GM21528 (cell line): ENCODE data around the gene KCTD20.

Experiments
- ATAC-seq: cut with Tn5 transposase; IDR thresholded peaks from one replicate; pipeline ENCODE4 v1.9.1; 2021; ENCODE audit warnings: mild to moderate bottlenecking, moderate library complexity; ENCODE audit not compliant: unreplicated experiment, low FRiP score

The KCTD20 gene

GRCh38 chr6:36491378-36491965 is 48.7 kb downstream of the KCTD20 start:
- ATAC-seq: no peak

GRCh38 chr6:36492092-36492491 is 49.3 kb downstream of the KCTD20 start:
- ATAC-seq: no peak

DNA sequence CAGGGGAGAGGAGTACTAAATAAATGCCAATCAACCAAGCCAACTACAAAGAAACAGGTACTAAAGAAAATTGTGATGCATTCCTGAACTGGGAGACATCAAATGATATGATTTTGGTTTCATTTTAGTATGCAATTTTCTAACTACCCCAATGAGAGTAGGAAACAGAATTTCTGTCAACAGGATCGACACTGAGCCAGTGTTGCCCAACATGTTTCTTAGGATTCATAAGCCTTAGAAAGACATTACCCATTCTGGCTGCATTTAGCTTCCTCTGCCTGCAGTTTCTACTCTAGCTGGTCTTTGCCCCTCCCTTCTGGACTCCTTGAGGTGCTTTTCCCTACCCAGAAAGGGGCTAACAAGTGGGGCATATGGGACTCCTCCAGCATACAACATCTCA is 49.8 kb downstream of the KCTD20 start:
- no peak for ATAC-seq

GRCh38 chr6:36493319-36493718 is 50.5 kb downstream of the KCTD20 start:
- no peak for ATAC-seq

DNA sequence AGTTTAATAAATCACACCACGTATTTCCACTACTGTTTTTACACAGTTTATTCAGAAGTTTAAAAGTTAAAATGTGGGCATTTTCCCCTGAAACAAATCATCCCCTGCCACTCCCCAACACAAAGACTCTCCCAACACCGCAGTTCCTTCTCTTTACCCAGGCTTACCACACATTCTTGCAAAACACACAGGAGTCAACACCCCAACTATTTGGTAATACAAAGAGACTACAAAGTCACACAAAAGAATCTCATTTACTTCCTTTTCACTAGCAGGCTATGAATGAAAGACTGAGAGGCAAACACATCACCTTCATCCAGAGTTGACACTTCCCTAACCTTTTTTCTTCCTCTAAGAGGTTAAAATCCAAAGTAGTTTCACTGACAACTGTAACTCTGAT is 51.1 kb downstream of the KCTD20 start:
- ATAC-seq: no peak

- no peak for ATAC-seq
Measured at GRCh38 chr6:36495086-36495485, 52.3 kb downstream of the KCTD20 start.

DNA sequence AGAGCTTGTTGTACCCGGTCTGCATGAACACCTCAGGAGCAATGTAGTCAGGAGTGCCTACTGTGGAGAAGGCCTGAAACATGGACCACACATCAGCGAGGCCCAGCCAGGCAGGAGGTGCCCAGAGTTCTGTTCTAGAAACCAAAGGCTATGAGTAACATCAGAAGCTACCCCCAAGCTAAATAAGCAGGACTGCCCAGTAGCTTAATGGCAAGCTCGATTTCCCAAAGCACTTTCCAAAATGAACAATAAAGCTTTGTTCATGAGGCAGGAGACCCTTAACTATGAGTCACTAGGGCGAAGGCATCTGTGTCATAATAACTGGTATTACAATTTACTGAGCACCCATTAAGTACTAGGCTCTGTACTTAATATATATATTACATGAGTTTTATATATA is 57.1 kb downstream of the KCTD20 start:
- no peak for ATAC-seq

- ATAC-seq: no peak
Measured at GRCh38 chr6:36501686-36502085, 58.9 kb downstream of the KCTD20 start.

DNA sequence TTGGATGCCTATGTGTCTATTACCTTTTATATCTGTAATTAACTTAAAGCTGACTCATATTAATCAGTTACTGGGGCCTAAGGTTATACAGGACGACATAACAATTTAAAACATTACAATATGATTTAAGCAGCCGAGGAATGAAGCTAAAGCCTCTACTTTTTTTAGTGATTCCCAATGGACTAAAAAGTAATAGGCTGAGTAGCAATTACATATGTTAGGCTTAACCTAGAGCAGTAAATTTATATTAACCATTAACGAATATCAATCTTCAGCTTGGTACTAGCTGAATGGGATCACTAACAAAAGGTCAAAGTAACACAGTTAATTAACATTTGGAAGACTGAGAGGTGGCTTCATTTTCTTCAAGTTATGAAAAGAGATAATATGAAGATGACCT is 61.4 kb downstream of the KCTD20 start:
- ATAC-seq: no peak

DNA sequence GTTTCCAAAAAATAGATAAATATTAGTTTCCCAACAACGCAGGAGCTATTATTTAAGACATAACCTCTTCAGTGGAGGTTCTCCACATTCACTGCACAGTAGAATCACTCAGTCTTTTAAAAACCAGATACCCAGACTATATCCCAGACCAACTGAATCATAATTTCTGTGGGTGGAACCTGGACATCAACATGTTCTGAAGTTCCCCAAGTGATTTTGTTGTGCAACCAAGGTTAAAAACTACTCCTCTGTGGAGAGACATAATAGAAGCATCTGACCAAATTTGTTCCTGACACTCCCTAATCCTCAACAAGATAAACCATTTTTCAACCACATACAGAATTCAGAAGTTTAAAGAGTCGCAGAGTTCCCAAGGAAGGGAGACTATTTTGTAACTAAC is 62.2 kb downstream of the KCTD20 start:
- ATAC-seq: no peak

DNA sequence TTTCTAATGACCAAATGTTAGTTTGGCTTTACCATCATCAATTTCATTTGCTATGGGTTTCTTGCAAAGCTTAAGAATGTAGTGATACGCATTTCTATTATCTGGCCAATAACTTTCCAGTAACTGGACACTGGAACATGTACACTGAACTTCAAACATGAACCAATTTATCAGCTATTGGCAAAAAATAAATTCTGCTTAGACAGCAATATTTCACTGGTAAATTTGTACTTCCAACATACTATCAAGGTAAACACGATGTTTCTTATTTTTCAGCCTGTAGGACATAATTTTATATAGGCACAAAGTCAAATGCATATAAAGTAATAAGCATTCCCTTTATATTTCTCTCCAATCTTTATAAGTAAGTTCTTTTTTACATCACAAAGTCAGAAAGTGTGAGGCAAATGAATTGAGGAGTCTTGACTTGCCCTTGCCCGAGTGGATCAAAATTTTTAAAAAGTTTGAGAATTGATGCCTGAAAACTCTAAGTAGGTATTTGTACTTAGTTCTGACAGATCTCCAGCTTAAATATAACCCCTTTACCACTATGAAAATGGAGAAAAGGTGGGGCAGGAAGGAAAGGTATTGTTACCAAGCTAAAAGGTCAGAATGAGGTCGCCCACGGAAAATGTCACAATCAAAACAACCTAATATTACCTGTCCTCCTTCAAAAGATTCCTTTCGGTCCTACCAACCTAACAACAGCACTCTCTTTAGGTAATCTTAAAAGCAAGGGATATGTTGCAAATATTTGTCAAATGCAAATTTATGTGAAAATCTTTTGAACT is 63.1 kb downstream of the KCTD20 start:
- ATAC-seq: no peak

DNA sequence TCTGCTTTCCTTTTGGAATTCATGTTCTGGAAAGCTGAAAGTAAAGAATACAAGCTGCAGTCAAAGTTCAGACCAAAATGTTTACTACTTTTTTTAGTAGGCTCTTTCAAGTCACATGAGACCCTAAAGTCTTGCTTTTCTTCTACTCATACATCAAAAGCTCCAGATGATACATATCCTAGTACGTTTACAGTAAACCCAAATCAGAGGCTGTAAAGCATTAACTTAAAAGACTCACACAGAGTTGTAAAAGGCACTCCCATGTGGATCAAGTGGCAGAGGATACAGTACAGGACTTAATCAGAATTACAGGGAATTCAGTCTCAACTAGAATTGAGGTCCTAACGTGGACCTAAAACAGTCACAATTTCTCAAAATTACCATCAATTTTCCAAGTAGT is 63.8 kb downstream of the KCTD20 start:
- ATAC-seq: no peak

GRCh38 chr6:36508532-36508931 is 65.7 kb downstream of the KCTD20 start:
- ATAC-seq: no peak

DNA sequence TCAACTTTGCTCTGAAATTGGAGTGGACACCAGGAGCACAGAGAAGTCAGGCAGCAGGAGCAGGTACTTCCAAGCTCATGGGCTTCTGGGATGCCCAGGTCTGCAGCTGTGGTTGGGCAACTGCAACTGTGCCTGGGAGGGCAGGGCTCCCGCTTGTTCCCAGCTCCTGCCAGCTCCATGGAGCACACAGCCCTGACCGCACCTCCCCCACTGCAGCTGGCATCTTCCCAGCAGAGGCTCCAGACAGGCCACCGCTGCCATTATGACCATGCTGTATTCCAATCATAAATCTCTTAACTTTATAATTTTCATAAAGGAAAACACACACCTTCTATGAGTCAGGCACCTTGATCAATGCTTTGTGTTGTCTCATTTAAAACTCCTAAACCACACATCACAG is 67.6 kb downstream of the KCTD20 start:
- ATAC-seq: no peak

- no peak for ATAC-seq
Measured at GRCh38 chr6:36514554-36515456, 72.0 kb downstream of the KCTD20 start.

DNA sequence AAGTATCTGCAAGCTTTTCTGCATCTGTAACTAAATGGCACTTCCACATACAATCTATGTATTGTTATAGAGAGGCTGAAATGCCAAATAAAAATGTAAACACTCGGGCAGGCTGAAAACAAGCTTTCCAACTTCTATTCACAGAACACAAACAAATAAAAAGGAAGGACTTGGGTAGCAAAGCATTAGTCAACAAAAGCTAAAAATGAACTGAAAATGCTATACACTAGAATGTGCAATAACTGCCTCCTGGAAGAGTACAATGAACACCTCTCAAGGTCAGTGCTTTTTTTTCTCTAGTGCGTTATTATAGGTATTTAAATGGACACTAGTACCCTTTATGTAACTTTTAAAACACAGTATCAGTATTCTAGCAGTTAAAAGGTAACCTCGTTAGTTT is 73.0 kb downstream of the KCTD20 start:
- ATAC-seq: no peak

DNA sequence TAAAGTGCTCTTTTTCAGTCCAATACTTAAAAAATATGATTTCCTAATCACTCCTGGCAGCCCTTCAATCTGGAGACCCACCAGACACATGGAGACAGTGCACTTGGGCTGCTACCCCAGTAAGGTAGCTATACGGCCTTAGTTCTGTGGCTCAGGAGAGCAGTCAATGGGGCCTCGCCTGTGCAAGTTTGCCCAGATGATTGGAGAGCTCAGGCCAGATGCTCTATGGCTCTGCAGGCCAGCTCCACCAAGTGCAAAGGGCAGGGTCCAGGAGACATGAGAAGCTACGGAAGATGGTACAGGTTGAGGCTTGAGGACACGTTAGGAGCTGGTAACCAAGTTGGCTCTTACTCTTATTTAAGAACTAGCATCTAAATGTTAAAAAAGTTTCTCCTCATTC is 73.8 kb downstream of the KCTD20 start:
- no peak for ATAC-seq

DNA sequence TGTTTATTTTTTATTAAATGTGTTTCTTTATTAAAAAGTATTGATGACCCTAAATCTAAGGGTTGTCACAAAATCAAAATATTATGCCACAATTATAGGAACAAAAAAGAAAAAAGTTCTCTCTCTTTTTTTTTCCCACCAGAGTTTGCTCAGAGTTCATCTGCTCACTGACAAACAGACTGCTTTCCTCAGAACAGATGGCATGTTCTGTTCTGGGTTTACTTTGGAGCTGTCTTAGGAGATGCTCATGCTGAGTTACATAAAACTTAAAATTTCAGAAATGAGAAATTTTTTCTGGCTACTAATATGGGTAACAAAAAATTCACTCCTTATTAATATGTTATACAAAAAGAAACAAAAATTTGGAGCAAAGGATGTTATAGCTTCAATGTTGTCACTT is 74.2 kb downstream of the KCTD20 start:
- ATAC-seq: no peak

GRCh38 chr6:36517408-36517807 is 74.6 kb downstream of the KCTD20 start:
- ATAC-seq: no peak

DNA sequence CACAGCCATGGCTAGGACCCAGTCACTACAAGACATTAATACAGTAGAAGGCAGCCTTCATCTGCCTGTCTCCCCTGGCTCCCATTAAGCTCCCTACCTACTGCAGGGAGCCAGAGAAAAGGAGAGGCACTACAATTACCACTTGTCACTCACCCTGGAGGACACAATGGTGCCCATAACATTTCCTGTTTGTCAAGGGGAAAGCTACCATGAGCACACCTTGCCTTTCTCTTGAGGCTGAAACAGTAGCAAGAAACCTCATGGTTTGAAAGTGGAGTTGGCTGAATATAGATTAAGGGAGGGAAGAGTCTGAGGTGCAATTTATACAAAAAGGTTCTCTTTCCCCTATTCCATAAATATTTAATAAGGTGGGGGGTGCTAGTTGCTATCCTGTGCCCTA is 76.6 kb downstream of the KCTD20 start:
- ATAC-seq: no peak

GRCh38 chr6:36523451-36523850 is 80.7 kb downstream of the KCTD20 start:
- no peak for ATAC-seq
